Measurements from ENCODE around the gene TNFRSF13B.
"Not testable (repeated sequence)": the region's sequence is repeated elsewhere in the genome, so short reads cannot be mapped to it uniquely, and the experiment has no call there.

Gene TNFRSF13B

DNA sequence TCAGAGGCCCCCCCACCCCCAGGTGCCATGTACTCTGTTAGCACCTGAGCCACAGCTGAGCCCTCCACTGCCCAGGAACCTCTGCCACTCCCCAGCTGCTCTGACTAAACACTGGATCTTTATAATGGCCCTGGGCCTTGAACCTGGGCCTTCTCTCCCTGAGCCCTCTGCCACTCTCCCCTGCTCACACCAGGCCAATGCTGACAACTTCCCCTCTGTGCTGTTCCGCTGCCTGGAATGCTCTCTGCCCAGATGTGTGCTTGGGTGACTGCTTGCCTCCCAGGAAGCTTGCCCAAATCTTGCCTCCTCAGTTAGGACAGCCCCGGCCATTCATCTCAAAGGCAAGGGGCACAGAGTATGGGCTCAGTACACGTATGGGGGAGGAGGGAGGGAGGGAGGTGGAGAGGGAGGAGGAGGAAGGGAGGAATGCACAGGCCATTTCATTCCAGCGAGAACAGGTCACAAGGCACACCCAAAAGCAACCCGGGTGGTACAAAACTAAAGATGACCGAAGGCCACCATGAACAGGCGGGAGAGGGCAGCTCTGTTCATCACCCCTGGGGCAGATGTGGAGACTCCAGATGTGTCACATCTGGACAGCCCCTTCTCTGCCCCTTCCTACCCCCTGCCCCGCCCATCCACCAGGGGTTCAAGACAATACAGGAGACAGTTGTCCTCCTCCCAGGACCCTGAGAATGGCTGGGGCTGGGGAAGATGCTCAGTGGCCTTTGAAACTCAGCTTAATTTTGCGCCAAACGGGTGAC is 15.3 kb upstream of the TNFRSF13B start:
- DNase-seq (ENCODE audit: low read depth in 2 of 2): no peak

DNA sequence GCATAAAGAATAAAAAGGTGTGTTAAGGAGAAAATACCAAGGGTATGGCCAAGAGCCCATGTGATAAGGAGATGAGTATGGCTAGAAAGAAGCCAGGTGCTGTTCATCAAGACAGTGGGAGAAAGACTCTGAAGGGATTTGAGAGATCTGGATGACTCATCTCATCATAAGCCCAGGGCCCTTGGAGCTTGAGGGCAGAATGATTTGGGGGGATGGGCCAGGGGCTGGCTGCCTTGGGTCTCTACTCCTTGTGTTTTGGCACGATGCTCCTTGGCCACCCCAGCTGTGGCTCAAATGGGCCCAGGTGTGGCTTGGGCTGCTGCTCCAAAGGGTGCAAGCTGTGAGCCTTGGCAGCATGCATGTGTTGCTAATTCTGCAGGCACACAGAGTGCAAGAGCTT is 14.5 kb upstream of the TNFRSF13B start:
- no peak for DNase-seq (ENCODE audit: low read depth in 2 of 2)

DNA sequence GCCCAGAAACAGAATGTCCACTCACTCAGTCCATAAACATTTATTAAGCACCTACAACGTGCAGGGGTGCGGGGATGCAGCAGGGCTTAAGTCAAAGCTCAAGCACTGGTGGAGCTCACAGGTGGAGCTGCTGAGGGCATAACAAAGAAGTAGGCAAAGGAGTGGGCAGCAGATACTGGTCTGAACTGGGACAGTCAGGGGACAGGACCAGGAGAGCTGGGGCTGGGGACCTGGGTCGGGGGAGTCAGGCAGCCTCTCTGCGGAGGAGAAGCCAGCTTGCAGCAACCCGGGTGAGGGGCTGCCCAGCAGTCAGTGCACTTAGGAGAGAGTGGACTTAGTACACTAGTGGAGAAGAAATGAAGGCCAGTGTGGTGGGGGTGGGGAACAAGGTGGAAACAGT is 10.0 kb upstream of the TNFRSF13B start:
- DNase-seq (ENCODE audit: low read depth in 2 of 2): no peak

DNA sequence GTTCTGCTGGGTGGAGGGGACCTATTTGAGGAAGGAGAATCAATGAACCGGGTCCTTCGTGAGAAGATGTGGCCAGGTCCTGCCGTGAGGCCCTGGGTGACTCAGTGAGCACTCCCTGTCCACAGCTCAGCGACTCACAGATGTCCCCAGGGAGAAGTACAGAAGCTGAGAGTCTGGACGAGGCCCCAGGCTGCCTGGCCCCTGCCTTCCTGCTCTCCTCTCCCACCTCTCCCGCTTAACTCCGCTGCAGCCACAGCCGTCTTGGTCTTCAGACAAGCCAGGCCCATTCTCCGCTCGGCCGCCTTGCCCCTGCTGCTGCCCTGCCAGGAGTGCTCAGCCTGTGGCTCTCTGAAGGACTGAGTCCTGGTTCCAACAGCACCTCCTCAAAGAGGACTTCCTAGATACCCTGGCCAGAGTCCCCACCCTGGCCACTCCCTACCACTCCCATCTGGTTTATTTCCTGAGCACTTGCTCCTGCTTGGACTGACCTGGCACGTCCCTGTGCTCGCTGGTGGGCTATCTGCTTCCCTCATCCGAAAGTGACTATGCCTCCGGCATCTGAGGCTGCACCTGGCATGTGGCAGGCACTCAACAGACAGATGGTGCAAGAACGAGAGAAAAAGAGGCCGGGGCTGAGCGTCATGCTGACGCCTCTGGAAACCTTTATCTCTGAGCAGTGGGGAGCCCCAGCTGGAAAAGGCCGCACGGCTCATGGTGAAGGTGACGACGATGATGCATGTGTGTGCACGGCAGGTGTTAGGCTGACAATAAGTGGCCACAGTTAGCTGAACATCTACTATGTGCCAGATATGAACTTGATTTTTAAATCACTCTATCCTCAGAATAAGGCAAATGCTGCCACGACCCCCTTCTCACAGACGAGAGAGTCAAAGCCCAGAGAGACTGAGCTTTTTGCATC is 9.2 kb upstream of the TNFRSF13B start:
- no peak for DNase-seq (ENCODE audit: low read depth in 2 of 2)

DNA sequence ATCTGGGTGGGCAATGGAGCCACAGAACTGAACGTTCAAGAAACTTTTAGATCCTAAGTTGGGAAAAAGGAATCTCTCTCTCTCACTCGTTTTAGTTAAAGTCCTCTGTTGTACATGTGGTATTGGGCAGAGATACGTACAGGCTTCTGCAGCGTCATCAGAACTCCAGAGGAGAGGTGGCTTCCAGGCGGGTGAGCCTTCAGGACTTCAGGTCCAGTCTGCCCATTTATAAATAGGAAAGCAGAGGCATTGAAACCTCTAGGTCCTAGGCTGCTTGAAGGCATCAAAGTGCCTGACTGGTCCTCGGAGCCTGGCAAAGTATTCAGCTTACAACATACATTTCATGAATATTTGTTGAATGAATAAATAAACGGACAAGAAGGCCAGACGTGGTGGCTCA is 8.1 kb upstream of the TNFRSF13B start:
- no peak for DNase-seq (ENCODE audit: low read depth in 2 of 2)

DNA sequence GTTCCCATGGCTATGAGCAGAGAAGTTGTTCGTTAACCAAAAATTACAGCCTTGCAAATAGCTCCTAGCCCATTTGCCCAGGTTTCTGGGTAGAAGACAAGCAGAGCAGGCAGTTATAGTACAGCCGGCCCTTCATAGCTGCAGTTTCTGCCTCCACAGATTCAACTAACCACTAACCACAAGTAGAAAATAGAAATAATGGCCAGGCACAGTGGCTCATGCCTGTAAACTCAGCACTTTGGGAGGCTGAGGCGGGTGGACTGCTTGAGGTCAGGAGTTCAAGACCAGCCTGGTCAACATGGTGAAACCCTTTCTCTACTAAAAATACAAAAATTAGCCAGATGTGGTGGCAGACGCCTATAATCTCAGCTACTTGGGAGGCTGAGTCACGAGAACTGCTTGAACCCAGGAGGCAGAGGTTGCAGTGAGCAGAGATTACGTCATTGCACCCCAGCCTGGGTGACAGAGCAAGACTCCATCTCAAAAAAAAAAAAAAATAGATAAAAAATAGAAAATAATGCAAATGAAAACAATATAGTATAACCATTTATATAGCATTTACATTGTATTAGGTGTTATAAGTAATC is 7.4 kb upstream of the TNFRSF13B start:
- DNase-seq (ENCODE audit: low read depth in 2 of 2): not testable (repeated sequence)

DNA sequence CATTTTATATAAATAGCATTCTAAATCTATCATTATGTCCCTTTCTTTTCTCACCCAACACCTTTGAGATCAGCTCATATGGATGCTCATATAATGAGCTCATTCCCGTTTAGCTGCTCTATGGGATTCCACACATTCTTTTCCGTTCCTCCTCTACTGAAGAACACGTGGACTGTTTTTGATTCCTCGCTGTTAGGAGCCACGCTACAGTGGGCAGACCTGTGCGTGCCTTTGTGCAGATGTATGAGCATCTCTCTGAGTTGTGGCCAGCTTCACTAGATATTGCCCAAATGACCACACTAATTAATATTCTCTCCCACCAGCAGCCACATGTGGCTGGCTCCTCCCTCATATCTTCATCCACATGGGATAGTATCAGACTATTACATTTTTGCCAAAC is 6.0 kb upstream of the TNFRSF13B start:
- DNase-seq (ENCODE audit: low read depth in 2 of 2): peak; percentile 79 to 80

DNA sequence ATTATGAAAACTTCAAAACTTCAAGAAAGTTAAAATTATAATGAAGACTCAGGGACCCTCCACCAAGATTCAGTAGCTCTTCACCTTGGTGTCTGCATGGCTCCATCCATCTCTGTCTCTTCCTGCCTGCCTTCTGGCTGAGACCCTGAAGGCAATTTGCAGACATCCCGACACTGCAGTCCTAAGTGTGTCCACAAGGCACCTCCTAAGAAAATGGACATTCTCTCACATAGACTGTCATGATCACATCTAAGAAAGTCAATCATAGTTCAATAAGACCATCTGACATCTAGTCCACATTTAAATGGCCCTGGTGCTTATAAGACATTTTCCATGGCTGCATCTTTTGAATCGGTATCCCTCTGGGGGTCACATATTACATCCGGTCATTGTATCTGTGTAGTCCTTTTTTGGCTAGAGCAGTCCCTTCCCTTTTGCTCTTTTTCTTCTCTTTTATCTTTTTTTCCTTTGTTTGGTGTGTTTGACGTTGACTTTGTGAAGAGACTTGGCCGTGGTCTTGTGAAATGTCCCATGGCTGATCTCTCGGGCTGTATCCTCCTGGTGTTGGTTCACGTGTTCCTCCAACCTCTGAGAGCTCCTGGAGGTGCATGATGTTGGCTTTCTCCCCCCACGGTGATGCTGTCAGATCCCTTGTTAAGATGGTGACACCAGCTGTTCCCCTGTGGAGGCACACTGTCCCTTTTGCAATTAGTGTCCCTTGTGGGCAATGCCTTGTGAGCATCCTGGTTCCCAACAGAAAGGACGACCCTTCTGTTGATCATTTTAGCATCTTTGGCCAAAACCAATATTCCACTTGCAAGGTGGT is 5.0 kb upstream of the TNFRSF13B start:
- DNase-seq (ENCODE audit: low read depth in 2 of 2): no peak

DNA sequence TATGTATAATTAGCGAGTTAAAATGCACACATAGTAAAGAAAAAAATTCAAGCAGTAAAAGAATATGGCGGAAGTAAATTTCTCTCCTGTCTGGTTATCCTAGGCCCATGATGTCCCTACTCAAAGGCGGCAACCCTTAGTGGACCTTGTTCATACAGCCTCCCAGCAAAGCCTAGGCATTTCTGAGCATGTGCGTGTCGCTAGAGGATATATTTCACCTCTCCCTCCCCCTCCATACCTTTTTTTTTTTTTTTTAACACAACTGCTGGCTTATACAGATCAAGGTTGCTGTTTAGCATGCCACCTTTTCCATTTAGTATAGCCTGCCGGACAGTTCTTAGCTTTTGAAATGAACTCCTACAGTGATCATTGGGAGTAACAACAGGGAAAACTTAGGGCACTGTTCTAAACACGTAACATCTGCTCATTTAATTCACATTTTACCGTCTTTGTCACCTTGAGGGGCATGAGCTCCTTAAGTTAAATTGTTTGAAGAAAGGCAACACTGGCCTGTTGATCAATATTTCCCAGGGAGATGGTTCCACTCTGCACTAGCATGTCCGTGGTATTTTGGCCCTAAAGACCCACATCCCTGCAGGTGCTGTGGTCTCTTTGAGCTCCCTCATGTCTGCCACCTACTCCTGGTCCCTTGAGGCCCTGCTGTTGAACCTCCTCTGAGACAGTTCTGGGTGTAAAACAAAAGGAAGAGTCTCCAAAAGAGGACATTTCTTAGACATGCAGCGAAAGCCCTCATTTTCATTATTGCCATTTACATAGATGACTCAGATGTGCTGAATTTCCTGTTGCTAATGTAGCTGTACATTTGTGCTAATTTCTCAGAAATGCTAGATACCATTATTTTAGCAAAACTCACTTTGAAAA is 4.1 kb upstream of the TNFRSF13B start:
- no peak for DNase-seq (ENCODE audit: low read depth in 2 of 2)

DNA sequence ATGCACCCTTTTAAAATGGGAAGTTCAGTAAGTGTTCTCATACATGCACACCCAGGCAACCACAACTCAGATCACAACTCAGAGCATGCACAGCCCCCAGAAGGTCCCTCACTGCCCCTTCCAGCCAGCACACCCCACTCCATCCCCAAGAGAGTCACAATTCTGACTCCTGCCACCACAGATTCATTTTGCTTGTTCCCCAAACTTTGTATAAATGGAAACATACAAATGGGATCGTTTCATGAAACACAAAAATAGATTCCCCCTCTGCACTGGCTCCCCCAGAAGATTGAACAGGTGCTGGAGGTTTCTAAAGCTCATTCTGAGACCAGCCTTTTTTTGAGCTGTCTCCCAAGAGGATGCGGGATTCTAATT is 3.3 kb upstream of the TNFRSF13B start:
- no peak for DNase-seq (ENCODE audit: low read depth in 2 of 2)

DNA sequence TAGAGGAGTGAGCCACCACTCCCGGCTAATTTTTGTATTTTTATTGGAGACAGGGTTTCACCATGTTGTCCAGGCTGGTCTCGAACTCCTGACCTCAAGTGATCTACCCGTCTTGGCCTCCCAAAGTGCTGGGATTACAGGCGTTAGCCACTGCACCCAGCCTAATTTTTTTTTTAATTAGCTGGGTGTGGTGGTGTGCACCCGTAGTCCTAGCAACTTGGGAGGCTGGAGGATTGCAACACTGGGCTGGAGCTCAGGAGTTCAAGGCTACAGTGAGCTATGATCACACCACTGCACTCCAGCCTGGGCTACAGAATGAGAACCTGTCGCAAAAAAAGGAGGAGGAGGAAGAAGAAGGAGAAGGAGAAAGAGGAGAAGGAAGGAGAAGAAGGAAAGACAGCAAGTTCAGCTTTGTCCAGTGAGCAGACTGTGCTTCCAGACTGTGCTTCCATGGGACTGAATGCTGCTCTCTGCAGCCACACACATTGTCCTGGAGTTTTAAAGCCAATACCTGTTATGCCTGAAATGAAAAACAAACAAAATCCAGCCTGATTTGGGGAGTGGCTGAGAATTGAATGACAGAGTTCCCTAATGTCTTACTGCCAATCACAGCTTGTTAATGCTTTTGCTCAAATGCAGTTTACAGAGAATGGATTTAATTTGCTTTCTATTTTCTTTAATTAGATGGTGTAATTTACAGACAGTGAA is 2.8 kb upstream of the TNFRSF13B start:
- no peak for DNase-seq (ENCODE audit: low read depth in 2 of 2)

DNA sequence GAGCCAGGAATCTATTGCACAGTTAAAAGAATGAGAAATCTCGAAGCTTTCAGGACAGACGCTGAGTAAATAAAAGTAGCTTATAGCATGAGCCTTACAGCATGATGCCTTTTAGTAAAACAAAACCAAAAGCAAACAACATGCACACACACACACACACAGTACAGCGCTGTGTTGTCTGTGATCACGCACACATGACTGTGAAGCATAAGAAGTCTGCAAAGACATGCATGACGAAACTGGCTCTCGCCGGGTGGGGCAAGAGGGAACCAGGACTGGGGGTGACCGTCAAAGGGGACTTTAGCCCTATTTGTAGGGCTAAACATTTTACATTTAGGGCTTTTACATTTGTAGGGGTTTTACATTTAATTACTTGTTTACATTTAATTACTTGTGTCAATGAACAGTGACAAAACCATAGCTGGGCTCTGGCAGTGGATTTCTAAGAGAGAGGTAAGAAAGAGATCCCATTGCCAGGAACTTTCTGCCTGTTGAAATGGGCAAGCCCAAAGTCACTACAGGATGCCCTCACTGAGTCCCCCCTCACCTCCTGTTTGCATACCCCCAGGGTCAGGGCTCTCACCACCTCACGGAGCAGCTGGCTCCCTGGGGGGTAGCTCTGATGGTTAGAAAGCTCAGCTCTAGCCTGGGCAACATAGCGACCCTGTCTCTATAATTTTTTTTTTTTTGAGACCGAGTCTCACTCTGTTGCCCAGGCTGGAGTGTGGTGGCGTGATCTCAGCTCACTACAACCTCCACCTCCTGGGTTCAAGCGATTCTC is 2.0 kb upstream of the TNFRSF13B start:
- no peak for DNase-seq (ENCODE audit: low read depth in 2 of 2)

DNA sequence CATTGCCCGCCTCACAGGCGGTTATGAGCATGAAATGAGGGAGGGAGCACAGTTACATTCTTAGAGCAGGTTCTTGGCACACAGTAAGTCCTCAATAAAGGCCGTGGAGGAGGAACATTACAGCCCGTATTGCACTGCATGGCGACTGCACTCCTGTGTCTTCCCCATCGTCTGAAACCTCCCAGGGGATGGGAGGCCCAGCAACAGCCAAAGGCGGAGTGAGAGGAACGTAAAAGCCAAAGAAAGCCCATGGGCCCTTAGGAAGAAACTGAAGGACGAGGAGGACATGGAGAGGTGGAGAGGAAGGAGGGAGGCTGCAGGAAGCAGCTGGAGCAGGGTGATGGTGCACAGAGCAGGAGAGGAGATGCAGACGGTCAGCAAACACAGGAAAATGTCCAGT is 1.1 kb upstream of the TNFRSF13B start:
- DNase-seq (ENCODE audit: low read depth in 2 of 2): not testable (repeated sequence)

DNA sequence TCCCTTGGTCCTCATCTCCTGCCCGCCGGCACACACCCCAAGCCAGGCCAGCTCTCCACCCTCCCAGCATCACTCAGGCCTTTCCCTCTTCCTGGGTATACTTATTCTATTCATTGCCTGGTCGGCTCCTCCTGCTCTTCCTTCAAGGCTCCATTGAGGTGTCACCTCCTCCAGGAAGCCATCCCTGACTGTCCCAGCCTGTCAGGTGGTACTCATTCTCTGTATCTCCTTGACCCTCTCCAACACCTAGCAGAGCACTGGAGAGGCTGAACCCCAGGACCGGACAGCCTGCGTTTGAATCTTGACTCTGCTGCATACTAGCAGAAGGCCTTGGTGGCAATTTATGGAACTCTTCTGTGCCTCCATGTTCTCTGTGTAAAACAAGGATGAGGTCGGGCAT is 428 bp upstream of the TNFRSF13B start:
- DNase-seq (ENCODE audit: low read depth in 2 of 2): no peak

DNA sequence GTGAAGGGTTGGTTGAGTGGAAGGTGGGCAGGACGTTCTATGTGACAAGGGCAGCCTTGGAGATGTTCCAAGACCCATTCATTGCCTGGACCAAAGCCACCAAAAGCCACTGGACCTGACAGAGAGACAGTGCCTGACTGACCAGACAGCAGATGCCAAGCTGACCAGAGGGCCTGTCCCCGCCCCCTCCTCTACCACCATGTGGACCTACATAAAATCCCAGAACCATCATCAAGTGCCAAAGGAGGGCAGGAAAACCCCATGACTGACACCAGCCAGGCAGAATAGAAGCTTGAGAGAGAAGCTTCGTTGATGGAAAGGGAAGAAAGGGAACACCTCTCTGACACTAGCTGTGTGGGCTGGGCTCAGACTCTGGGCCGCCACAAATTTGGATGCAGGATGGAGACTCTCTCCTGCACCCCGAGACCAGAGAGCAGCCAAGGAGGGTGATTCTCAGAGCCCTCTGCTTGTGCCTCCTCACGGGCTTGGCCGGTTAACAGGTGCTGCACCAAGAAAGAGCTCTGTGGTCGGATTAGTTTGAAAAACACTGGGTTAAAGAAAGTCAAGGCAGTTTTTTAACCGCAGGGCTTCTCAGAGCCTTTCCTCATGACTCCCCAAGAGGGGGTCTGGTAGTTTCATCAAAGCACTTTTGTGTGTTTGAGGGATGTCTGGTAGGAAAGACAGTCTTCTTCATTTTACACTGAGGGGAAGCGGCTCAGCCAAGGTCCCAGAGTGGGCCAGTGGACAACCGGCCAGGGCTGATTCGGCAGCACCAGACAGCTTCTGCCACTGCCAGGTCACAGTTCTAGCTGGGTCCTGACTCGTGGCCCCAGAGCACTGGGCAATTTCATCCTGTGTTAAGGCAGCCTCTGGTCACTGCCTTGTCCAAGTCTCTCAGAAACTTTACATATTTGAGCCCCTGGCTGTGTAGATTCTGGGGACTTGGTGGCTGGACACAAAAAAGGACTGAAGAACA is 1.7 kb downstream of the TNFRSF13B start:
- DNase-seq (ENCODE audit: low read depth in 2 of 2): no peak

DNA sequence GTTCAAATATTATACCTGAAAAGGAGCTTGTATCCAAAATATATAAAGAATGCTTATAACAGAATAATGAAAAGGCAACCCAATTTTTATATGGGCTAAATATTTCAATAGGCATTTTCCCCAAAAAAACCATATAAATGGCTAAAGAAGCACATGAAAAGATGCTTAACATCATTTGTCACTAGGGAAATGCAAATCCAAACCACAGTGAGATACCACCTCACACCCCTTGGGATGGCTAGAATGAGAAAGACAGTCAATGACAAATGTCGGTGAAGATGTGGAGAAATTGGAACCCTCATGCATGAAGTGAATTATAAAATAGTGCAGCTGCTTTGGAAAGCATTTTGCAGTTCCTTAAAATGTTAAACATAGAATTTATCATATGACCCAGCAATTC is 3.1 kb downstream of the TNFRSF13B start:
- no peak for DNase-seq (ENCODE audit: low read depth in 2 of 2)

DNA sequence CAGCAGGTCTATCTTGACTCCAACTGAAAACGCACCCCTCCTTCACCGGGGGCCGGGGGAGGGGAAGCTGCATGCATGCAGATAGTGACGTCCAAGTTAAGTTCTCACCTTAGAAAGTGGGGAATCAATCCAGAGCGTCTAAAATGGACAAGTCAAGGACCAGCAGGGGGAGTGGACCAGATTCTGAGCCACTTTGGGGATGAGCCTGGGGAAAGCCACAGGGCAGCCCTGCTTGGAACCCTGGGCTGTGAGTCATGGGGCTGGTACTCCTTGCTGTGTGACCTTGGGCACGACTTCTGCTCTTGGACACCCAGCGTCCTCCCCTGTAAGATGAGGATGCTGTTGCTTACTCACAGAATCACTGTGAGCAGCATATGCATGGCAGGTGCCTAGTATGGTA is 9.1 kb downstream of the TNFRSF13B start:
- DNase-seq (ENCODE audit: low read depth in 2 of 2): no peak

DNA sequence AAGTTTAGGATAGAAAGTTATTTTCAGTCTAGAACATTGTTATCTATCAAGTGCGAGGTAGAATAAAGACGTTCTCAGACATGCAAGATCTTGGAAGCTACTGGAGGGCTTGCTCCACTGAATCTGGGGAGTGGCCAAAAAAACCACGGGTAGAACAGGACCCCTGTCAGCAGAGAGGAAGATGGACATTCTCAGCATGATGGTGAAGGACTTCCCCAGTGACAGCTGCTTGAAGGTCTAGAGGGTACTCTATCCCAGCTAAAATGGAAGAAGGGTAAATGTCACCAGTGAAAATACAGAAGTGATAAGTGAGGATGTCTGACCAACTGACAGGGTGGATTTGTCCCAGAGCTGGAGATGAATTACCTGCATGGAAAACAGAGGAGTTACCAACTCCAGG is 10.1 kb downstream of the TNFRSF13B start:
- DNase-seq (ENCODE audit: low read depth in 2 of 2): no peak

Data from fibroblast of skin of left quadriceps (primary cell).